ENCODE results near the gene AGK.
"Not testable (repeated sequence)": the region's sequence is repeated elsewhere in the genome, so short reads cannot be mapped to it uniquely, and the experiment has no call there.

The AGK gene

DNA sequence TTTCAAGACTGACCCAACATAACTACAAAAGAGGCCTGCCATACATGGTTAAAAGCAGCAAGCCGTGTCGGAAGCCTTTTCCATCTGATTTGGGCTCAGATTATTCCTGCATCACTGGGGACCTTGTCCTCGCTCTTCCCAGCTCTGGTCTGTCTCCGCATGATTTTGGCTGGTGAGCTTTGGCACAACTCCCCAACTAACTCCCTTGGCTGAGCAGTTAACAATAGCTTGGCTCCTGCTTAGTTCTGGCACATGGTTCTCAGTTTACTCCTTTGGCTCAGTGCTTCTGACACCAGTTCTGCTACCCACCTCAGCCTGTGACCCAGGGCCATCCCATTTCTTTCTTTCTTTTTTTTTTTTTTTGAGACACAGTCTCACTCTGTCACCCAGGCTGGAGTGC, 17.0 kb downstream of the AGK start:
- ATAC-seq, result no peak
- Mint-ChIP-seq H3K9me3 (peaks cover 13% of the 10 kb centered on the region), H3K4me1 (peaks cover 17% of the 10 kb centered on the region)

DNA sequence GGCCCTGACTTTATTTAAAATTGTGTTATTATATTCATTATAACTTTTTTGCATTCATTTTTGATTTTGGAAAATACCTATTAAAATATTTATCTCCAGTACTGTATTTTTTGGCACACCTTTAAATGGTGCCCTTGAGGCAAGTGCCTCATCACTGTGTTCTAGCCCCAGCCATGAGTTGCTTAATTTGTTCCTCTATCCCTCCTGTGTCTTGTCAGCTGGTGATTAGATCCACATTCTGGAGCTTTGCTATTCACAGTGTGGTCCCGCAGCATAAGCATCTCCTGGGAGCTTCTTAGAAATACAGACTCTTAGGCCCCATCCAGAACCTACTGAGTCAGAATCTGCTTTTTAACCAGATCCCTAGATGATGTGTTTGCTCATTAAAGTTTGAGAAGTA, 19.8 kb downstream of the AGK start:
- H3K4me1 Mint-ChIP-seq, result peaks cover 9% of the 10 kb centered on the region
- no peak overlapping the region for H3K27ac Mint-ChIP-seq
- H3K36me3 Mint-ChIP-seq, result peaks cover 75% of the 10 kb centered on the region
- no peak overlapping the region for H3K4me3 Mint-ChIP-seq
- no peaks in the 10 kb centered on the region for H3K27me3 Mint-ChIP-seq
- ATAC-seq, result no peak
- peaks cover 6% of the 10 kb centered on the region for H3K9me3 Mint-ChIP-seq

More for the DNA sequence above, 17.0 kb downstream of the AGK start:
- Mint-ChIP-seq H3K36me3 (peaks cover 75% of the 10 kb centered on the region), H3K27ac (no peak overlapping the region), H3K4me3 (no peak overlapping the region), H3K27me3 (no peaks in the 10 kb centered on the region)

DNA sequence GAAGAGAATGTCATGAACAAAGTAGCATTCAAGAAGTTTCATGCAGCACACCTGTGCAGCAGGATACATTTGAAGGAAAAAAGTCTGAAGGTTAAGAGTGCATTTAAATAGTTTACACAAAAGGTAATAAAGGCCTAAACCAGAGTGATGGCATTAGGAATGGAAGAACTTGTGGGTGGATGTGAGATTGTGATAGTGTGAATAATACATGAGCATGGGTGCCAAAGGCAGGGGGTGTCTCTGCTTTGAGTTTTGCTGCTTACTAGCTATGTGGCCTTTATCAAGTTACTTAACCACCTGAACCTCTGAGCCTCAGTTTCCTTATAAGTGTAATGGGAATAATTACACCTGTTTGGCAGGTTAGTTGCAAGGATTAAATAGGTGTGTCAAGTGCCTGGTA, 21.0 kb downstream of the AGK start:
- H3K27me3 Mint-ChIP-seq, result no peaks in the 10 kb centered on the region
- H3K4me3 Mint-ChIP-seq, result no peak overlapping the region
- peaks cover 10% of the 10 kb centered on the region for H3K9me3 Mint-ChIP-seq
- H3K27ac Mint-ChIP-seq, result no peak overlapping the region
- no peak for ATAC-seq
- peaks cover 9% of the 10 kb centered on the region for H3K4me1 Mint-ChIP-seq
- peaks cover 70% of the 10 kb centered on the region for H3K36me3 Mint-ChIP-seq

DNA sequence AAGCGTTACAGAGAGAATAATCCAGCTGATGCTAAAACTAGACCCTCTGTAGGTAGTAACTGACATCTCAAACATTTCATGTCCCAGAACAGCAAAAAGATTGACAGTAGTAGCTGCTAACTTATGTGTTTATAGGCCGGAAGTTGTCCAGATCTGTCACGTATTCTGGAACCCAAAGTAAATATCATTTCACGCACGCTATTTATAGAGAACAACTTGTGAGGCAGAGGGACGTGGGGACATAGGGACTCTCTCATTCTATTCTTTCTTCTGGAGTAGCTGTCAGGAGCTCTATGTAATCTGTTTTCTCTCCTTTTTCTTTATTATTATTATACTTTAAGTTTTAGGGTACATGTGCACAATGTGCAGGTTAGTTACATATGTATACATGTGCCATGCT, 22.3 kb downstream of the AGK start:
- H3K4me1 Mint-ChIP-seq, result peaks cover 9% of the 10 kb centered on the region
- H3K4me3 Mint-ChIP-seq, result no peak overlapping the region
- H3K27me3 Mint-ChIP-seq, result no peaks in the 10 kb centered on the region
- peaks cover 10% of the 10 kb centered on the region for H3K9me3 Mint-ChIP-seq
- H3K27ac Mint-ChIP-seq, result no peak overlapping the region
- H3K36me3 Mint-ChIP-seq, result peaks cover 57% of the 10 kb centered on the region
- no peak for ATAC-seq

DNA sequence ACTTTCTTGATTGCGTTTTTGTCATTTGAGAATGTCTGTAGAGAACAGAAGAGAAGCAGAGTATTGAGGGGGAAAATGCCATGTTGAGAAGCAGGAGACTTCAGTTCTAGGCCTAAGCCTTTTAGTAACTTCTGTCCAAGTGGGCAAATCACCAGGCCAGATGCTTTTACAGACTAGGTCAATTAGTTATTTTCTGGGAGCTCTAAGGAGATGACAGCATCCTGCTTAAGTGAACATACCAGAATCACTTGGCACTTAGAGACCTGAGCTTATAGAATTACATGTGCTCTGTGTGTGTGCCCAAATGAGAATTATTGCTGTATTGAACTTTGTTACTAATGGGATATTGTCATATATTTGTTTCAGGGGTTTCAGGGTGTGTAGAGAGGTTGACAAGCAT, 24.0 kb downstream of the AGK start:
- ATAC-seq, result no peak
- no peak overlapping the region for H3K27ac Mint-ChIP-seq
- peaks cover 56% of the 10 kb centered on the region for H3K36me3 Mint-ChIP-seq
- peaks cover 9% of the 10 kb centered on the region for H3K4me1 Mint-ChIP-seq
- no peak overlapping the region for H3K4me3 Mint-ChIP-seq
- H3K9me3 Mint-ChIP-seq, result peaks cover 10% of the 10 kb centered on the region
- no peaks in the 10 kb centered on the region for H3K27me3 Mint-ChIP-seq

DNA sequence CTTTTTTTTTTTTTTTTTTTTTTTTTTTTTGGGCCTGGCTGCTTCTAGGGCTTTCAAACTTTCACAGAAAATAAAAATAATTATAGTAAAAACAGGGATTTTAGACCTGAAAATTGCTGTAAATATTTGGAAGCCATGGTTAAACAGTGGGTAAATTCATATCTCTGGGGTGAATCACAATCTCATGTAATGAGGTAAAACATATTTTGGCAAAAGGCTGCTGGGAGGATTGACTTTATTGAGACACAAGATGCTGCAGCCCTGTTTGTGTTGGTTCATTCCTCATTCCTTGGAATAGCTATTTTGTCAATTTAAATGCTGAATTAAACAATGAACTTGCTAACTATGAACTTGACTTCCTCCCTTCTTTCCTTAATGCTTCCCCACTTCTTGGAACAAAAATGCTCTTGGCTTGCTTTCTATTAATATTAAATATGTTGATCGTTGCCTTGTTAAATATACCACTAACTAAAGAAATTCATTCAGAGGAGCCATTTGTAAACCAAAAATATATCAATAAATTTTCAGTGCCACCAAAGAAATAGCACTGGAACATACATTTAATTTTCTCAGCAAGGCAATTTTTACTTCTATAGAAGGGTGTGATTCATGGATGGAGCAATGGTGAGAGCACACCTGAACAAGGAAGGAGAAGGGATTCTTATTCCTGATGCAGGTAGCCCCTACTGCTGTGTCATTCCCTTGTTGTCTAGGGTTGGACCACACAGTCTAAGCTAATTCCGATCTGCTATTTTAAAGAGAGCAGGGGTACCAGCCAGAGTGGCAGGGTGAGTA, 24.6 kb downstream of the AGK start:
- H3K4me1 Mint-ChIP-seq, result peaks cover 9% of the 10 kb centered on the region
- no peak overlapping the region for H3K4me3 Mint-ChIP-seq
- no peaks in the 10 kb centered on the region for H3K27me3 Mint-ChIP-seq
- H3K27ac Mint-ChIP-seq, result no peak overlapping the region
- H3K9me3 Mint-ChIP-seq, result peaks cover 10% of the 10 kb centered on the region
- no peak for ATAC-seq
- H3K36me3 Mint-ChIP-seq, result peaks cover 56% of the 10 kb centered on the region

DNA sequence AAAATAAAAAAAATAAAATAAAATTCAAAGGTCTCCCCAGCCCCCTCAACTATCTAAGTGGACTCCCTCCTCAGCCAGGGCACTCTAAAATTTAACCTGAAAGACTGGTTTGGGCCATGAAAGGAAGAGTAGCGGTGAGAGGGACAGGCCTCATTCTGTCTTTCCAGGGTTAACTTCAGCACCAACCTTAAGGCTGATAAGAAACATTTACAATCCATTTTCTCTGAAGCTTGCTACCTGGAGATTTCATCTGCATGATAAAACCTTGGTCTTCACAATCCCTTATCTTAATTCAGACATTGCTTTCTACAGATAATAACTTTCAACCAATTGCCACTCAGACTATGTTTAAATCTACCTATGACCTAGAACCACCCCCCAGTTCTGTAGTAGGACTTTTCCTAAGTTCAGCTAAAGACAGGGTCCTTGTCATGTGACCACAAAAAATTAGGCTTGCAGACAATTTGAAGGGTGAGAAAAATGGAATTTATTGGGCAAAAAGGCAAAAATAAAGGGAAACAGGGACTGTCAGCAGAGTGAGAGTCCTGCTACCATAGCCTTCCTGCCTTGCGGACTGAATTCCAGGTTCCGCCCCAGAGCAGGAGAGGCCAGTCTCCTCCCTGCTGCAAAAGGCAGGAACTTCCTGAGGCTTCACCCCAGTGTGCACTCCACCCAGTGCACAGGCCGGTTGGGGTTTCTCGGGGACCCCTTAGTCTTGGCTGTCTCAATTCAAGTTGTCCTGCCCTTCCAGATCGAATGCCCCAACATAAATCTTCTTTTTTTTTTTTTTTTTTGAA, 26.0 kb downstream of the AGK start:
- Mint-ChIP-seq H3K27ac (no peak overlapping the region), H3K36me3 (peaks cover 43% of the 10 kb centered on the region), H3K9me3 (peaks cover 10% of the 10 kb centered on the region), H3K4me1 (peaks cover 4% of the 10 kb centered on the region), H3K27me3 (no peaks in the 10 kb centered on the region), H3K4me3 (no peak overlapping the region)
- ATAC-seq, result no peak

DNA sequence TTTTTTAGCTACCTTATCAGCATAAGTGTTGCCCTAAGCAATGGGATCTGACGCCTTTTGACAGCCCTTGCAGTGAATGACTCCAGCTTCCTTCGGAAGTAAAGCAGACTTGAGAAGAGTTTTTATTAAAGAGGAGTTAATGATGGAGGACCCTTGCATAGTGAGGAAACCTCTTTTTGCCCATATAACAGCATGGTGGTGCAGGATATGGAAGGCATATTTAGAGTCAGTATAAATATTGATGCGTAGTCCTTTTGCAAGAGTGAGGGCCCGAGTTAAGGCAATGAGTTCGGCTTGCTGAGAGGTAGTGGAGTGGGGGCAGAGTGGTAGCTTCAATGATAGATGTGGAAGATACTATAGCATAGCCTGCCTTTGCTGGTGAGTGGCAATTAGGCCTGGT, 28.7 kb downstream of the AGK start:
- H3K4me1 Mint-ChIP-seq, result peaks cover 15% of the 10 kb centered on the region
- H3K4me3 Mint-ChIP-seq, ATAC-seq, H3K27me3 Mint-ChIP-seq, H3K27ac Mint-ChIP-seq: not testable (repeated sequence)
- H3K36me3 Mint-ChIP-seq, result peaks cover 18% of the 10 kb centered on the region
- H3K9me3 Mint-ChIP-seq, result peaks cover 13% of the 10 kb centered on the region

DNA sequence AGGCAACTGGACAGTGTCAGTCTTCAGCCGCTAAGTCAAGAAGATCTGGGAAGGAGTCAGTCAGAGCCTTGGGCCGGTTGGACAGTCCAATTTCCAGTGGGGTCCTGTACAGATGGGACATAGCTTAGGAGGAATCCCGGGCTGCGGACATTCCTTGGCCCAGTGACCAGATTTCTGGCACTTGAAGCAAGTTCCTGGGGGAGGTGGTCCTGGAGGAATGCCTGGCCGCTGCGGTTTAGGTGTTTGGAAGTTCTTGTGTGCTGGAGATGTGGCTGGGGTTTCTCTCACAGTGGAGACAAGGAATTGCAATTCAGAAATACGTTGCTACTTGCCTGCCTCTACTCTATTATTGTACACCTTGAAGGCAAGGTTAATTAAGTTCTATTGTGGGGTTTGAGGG, 30.9 kb downstream of the AGK start:
- not testable (repeated sequence) for H3K4me3 Mint-ChIP-seq, ATAC-seq, H3K9me3 Mint-ChIP-seq, H3K27ac Mint-ChIP-seq, H3K27me3 Mint-ChIP-seq
- Mint-ChIP-seq H3K36me3 (peaks cover 13% of the 10 kb centered on the region), H3K4me1 (peaks cover 29% of the 10 kb centered on the region)

DNA sequence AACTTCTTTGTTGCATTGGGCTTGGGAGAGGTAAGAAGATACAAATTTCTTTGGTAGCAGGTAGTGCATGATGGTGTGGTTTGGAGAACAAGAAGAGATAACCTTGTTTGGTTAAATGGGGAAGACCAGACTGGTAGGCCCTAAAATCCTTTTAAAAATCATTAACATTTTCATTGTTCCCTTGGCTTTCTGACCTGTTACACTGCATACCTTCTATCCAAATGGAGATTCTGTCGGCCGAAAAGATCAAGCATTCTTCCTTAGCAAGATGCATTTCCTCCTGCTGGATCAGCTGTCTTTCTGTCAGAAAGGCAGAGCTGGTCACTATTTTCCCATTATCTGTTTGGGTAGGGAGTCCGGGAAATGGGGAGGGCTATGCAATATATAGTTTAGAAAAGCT, 33.7 kb downstream of the AGK start:
- no peaks in the 10 kb centered on the region for H3K27me3 Mint-ChIP-seq
- peaks cover 35% of the 10 kb centered on the region for H3K4me1 Mint-ChIP-seq
- no peak overlapping the region for H3K4me3 Mint-ChIP-seq
- no peak for ATAC-seq
- H3K9me3 Mint-ChIP-seq, result peaks cover 7% of the 10 kb centered on the region
- no peak overlapping the region for H3K27ac Mint-ChIP-seq
- H3K36me3 Mint-ChIP-seq, result peaks cover 27% of the 10 kb centered on the region

DNA sequence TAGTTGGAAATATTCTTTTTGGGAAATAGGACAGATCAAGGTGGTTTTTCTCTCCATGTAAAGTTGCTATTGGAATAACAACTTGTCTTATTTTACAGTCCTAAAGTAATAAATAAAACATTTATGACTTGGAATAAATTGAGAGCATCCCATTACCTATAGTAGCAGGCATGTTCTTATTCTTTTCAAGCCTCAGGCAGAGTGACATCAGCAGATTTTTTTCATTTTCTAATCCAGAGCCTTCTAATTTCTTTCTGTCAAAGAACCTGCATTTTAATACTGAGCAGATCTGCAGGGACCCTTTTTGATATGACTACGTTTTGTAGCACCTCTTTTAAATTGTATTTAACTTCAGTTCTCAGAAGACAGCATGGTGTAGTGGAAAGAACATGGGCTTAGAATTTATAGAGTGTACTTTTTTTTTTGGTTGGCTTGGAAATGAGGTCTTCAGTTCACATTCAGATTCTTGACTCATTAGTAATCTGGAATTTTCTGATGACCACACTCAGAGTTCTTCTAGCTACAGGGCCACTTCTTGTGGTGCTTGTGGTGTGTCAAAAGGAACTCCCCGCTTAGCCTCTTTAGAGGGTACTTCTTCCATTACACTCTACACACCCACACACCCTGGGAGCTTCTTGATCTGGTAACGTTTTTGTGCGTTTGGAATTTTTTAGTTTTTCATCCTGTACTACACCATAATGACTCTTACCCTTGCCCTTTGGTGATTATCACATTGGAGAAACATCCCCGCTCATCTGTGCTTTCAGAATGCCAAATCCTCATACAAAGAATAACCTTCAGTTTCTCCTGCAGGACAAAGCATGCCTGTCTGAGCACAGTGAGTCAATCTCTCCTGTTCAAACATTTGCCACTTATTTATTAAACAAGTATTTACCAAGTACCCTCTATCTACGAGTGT, 34.6 kb downstream of the AGK start:
- H3K9me3 Mint-ChIP-seq, result peaks cover 7% of the 10 kb centered on the region
- peak overlapping the region; percentile 45 for H3K27ac Mint-ChIP-seq
- peaks cover 35% of the 10 kb centered on the region for H3K4me1 Mint-ChIP-seq
- H3K36me3 Mint-ChIP-seq, result peaks cover 32% of the 10 kb centered on the region
- peak; percentile 95 for ATAC-seq
- peak overlapping the region; percentile 0 for H3K4me3 Mint-ChIP-seq
- H3K27me3 Mint-ChIP-seq, result no peaks in the 10 kb centered on the region

DNA sequence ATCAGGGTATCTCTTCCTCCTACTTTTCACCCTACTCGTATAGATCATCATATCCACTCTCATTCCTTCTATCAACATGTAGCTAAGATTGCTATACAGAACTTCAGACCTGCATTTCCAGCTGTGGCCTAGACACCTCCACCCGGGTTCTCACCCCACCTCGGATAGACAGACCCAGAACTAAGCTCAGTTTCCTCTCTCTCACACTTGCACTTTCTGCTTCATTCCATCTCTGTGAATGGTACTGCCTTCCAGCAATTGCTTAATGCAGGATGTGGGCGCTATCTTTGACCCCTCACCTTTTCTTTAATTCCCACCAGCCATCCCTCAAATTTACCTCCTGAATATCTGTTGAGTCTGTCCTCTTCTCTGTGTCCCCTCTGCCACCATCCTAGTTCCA, 35.7 kb downstream of the AGK start:
- Mint-ChIP-seq H3K4me1 (peaks cover 35% of the 10 kb centered on the region), H3K27ac (peak overlapping the region; percentile 45), H3K36me3 (peaks cover 33% of the 10 kb centered on the region), H3K9me3 (peaks cover 7% of the 10 kb centered on the region), H3K4me3 (no peak overlapping the region), H3K27me3 (no peaks in the 10 kb centered on the region)
- ATAC-seq, result no peak

DNA sequence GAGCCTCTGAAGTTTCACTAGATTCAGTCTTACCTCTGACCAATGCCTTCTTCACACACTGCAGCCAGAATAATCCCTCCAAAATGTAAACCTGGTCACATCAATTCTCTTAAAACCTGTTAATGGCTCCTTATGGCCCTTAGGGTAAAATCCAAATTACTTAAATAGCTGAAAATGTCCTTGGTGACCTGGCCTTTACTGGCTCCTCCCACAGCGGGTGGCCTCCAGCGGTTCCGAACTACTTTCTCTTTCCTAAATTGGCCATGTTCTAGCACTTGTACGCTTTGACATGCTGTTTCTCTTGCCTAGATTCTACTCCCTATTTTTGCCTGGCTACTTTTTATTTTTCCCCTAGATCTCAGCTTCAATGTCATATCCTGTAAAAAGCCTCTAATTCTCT, 36.1 kb downstream of the AGK start:
- H3K9me3 Mint-ChIP-seq, result peaks cover 7% of the 10 kb centered on the region
- no peaks in the 10 kb centered on the region for H3K27me3 Mint-ChIP-seq
- peak overlapping the region; percentile 45 for H3K27ac Mint-ChIP-seq
- ATAC-seq, result no peak
- H3K4me3 Mint-ChIP-seq, result peak overlapping the region; percentile 3
- H3K36me3 Mint-ChIP-seq, result peaks cover 36% of the 10 kb centered on the region
- peaks cover 35% of the 10 kb centered on the region for H3K4me1 Mint-ChIP-seq

DNA sequence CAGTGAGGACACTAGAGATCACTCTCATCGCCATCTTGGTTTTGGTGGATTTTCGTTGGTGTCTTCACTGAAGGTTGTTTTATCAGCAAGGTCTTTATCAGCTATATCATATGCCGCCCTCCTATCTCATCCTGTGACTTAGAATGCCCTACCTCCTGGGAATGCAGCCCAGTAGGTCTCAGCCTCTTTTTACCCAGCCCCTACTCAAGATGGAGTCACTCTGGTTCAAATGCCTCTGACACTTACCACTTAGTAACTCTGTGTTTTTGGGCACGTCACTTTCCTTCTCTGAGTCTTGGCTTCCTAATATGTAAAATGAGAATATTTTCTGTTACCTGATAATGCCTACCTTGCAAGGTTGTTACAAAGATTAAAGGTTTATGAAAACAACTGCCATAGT, 37.7 kb downstream of the AGK start:
- no peaks in the 10 kb centered on the region for H3K9me3 Mint-ChIP-seq
- H3K4me3 Mint-ChIP-seq, result no peak overlapping the region
- ATAC-seq, result no peak
- H3K36me3 Mint-ChIP-seq, result peaks cover 52% of the 10 kb centered on the region
- H3K27ac Mint-ChIP-seq, result no peak overlapping the region
- peaks cover 23% of the 10 kb centered on the region for H3K4me1 Mint-ChIP-seq
- no peaks in the 10 kb centered on the region for H3K27me3 Mint-ChIP-seq

DNA sequence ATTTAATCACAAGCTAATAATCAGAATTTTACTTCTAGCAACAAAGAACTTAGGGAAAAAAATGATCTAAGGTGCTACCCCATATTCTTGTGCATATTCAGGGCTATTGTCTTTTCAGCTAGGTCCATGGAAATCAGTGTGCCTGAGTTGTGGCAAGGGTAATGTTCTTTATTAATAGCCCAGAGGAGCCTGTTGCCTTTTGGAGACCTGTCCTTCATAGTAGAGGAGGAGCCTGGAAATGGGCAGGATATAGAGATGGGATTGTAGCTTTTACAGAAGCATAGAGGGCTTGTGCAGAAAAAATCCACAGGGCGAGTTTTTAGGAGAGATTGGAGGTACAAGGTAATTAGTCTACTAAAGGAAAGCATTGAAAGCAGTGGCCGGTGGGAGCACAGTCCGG, 38.9 kb downstream of the AGK start:
- Mint-ChIP-seq H3K36me3 (peaks cover 63% of the 10 kb centered on the region), H3K9me3 (no peaks in the 10 kb centered on the region), H3K4me1 (peaks cover 21% of the 10 kb centered on the region), H3K27ac (no peak overlapping the region), H3K27me3 (no peaks in the 10 kb centered on the region), H3K4me3 (no peak overlapping the region)
- ATAC-seq, result no peak
